Measurements from ENCODE around the gene CDYL. TPM values are rescaled to one million over a fixed set of nuclear protein-coding genes. Genes with fewer than 3 reads are reported as not detected.

The CDYL gene
- total RNA-seq, 1 experiment from 2014 or later = 41.6 TPM

- H3K27ac Mint-ChIP-seq (ENCODE audit: unreplicated experiment) = no peak overlapping the region
- Histone ChIP-seq H3K4me3 (ENCODE audit: low read depth, low read length) (no peak overlapping the region), H3K27me3 (replicated peaks; ENCODE audit: control insufficient read depth, insufficient read depth, low read length) (no peaks in the 10 kb centered on the region), H3K36me3 (ENCODE audit: control insufficient read depth, insufficient read depth, low read length) (peaks cover 1% of the 10 kb centered on the region), H3K4me1 (no peaks in the 10 kb centered on the region), H3K9me3 (no peaks in the 10 kb centered on the region)
- H3K4me3 Mint-ChIP-seq (ENCODE audit: unreplicated experiment) = no peak overlapping the region
- POLR2A ChIA-PET = no interaction called here
- no peak for TF ChIP-seq CTCF (IDR thresholded peaks at IDR 0.05; ENCODE audit: insufficient read depth in 1 of 2, low read depth in 1 of 2, low read length in 1 of 2, severe bottlenecking in 1 of 2, unreplicated experiment in 1 of 2)
- no TSS peak for BruUV-seq (replicated peaks)
- intact Hi-C loops (cut with micrococcal nuclease; ENCODE audit: unreplicated experiment) = no loop called here
- H3K36me3 Mint-ChIP-seq (ENCODE audit: insufficient read depth, unreplicated experiment) = peaks cover 36% of the 10 kb centered on the region
- H3K9me3 Mint-ChIP-seq (ENCODE audit: unreplicated experiment) = no peaks in the 10 kb centered on the region
- no peak for DNase-seq
- no peaks in the 10 kb centered on the region for H3K27me3 Mint-ChIP-seq (ENCODE audit: insufficient read depth, unreplicated experiment)
- CTCF ChIA-PET = no interaction called here
- H3K4me1 Mint-ChIP-seq (ENCODE audit: low read depth, unreplicated experiment) = peaks cover 10% of the 10 kb centered on the region
Observed at GRCh38 chr6:4947716-4948115, 171.5 kb downstream of the CDYL start.

- peaks cover 31% of the 10 kb centered on the region for H3K36me3 Mint-ChIP-seq (ENCODE audit: insufficient read depth, unreplicated experiment)
- no peak overlapping the region for H3K27ac Mint-ChIP-seq (ENCODE audit: unreplicated experiment)
- no peaks in the 10 kb centered on the region for H3K36me3 ChIP-seq (ENCODE audit: control insufficient read depth, insufficient read depth, low read length)
- POLR2A ChIA-PET = no interaction called here
- no peak for DNase-seq
- H3K27me3 Mint-ChIP-seq (ENCODE audit: insufficient read depth, unreplicated experiment) = no peaks in the 10 kb centered on the region
- no TSS peak for BruUV-seq (replicated peaks)
- no peaks in the 10 kb centered on the region for H3K9me3 Mint-ChIP-seq (ENCODE audit: unreplicated experiment)
- intact Hi-C loops (cut with micrococcal nuclease; ENCODE audit: unreplicated experiment) = no loop called here
- CTCF ChIA-PET = no interaction called here
- no peaks in the 10 kb centered on the region for H3K9me3 ChIP-seq
- no peaks in the 10 kb centered on the region for H3K27me3 ChIP-seq (replicated peaks; ENCODE audit: control insufficient read depth, insufficient read depth, low read length)
- no peak overlapping the region for H3K4me3 Mint-ChIP-seq (ENCODE audit: unreplicated experiment)
- no peak for TF ChIP-seq CTCF (IDR thresholded peaks at IDR 0.05; ENCODE audit: insufficient read depth in 1 of 2, low read depth in 1 of 2, low read length in 1 of 2, severe bottlenecking in 1 of 2, unreplicated experiment in 1 of 2)
- H3K4me1 ChIP-seq = no peaks in the 10 kb centered on the region
- H3K4me1 Mint-ChIP-seq (ENCODE audit: low read depth, unreplicated experiment) = peaks cover 6% of the 10 kb centered on the region
- no peak overlapping the region for H3K4me3 ChIP-seq (ENCODE audit: low read depth, low read length)
Observed at GRCh38 chr6:4948781-4949450, 172.7 kb downstream of the CDYL start.

GRCh38 chr6:4950076-4950475, 173.9 kb downstream of the CDYL start:
- Histone ChIP-seq H3K36me3 (ENCODE audit: control insufficient read depth, insufficient read depth, low read length) (no peaks in the 10 kb centered on the region), H3K4me3 (ENCODE audit: low read depth, low read length) (no peak overlapping the region), H3K9me3 (no peaks in the 10 kb centered on the region), H3K27me3 (replicated peaks; ENCODE audit: control insufficient read depth, insufficient read depth, low read length) (no peaks in the 10 kb centered on the region), H3K4me1 (no peaks in the 10 kb centered on the region)
- no TSS peak for BruUV-seq (replicated peaks)
- ChIA-PET POLR2A (no interaction called here), CTCF (interaction anchor here (0.8 kb wide), 1 partner anchor 53 kb away, joined by 3 read pairs; no protein-coding TSS in a partner anchor)
- intact Hi-C loops (cut with micrococcal nuclease; ENCODE audit: unreplicated experiment) = no loop called here
- no peak for DNase-seq
- no peak for TF ChIP-seq CTCF (IDR thresholded peaks at IDR 0.05; ENCODE audit: insufficient read depth in 1 of 2, low read depth in 1 of 2, low read length in 1 of 2, severe bottlenecking in 1 of 2, unreplicated experiment in 1 of 2)
- peak overlapping the region; percentile 66 for H3K27ac Mint-ChIP-seq (ENCODE audit: unreplicated experiment)
- no peak overlapping the region for H3K4me3 Mint-ChIP-seq (ENCODE audit: unreplicated experiment)
- H3K9me3 Mint-ChIP-seq (ENCODE audit: unreplicated experiment) = no peaks in the 10 kb centered on the region
- H3K27me3 Mint-ChIP-seq (ENCODE audit: insufficient read depth, unreplicated experiment) = no peaks in the 10 kb centered on the region
- peaks cover 6% of the 10 kb centered on the region for H3K4me1 Mint-ChIP-seq (ENCODE audit: low read depth, unreplicated experiment)
- peaks cover 21% of the 10 kb centered on the region for H3K36me3 Mint-ChIP-seq (ENCODE audit: insufficient read depth, unreplicated experiment)
